Measurements from ENCODE around the gene PIP4P1. TPM values are rescaled to one million over a fixed set of nuclear protein-coding genes. Genes with fewer than 3 reads are reported as not detected.
A peak's percentile ranks its signal among the peaks of the same experiment; 100 is the strongest.

PIP4P1 gene
- total and polyA plus RNA-seq, 9 of the 15 experiments (the other 6 are each of a cell fraction or from before 2014, with no cell fraction given) = 5.3 to 20.9 (median 10.7) TPM

- TF ChIP-seq POLR2G (IDR thresholded peaks at IDR 0.05; ENCODE audit: low read depth, low read length) = peak; percentile 43; the same call in 1 of the 2 replicates
- no peak for TF ChIP-seq SAFB (IDR thresholded peaks at IDR 0.05; ENCODE audit: borderline replicate concordance, low read depth, low read length)
- TF ChIP-seq, protein P1, sequence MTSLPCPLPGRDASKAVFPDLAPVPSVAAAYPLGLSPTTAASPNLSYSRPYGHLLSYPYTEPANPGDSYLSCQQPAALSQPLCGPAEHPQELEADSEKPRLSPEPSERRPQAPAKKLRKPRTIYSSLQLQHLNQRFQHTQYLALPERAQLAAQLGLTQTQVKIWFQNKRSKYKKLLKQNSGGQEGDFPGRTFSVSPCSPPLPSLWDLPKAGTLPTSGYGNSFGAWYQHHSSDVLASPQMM (CRISPR knock-in tag; IDR thresholded peaks at IDR 0.05) = no peak
- peak; percentile 63 for TF ChIP-seq POLR2B (IDR thresholded peaks at IDR 0.05; ENCODE audit: low read depth, partially characterized antibody)
- TF ChIP-seq PPARD (CRISPR knock-in tag; IDR thresholded peaks at IDR 0.05) = no peak
- no peak for TF ChIP-seq ZBTB9 (CRISPR knock-in tag; IDR thresholded peaks at IDR 0.05)
- no peak for TF ChIP-seq MXD1 (CRISPR knock-in tag; IDR thresholded peaks at IDR 0.05; ENCODE audit: borderline replicate concordance, poor library complexity, severe bottlenecking)
- TF ChIP-seq E2F6 (IDR thresholded peaks at IDR 0.05; ENCODE audit: borderline replicate concordance in 1 of 2, extremely low read depth in 1 of 2, insufficient read depth in 1 of 2, insufficient read length in 1 of 2, low read depth in 1 of 2, low read length in 1 of 2, poor library complexity in 1 of 2, severe bottlenecking in 1 of 2) = peak in 1 of 2 experiments; percentile 25
- TF ChIP-seq ZZZ3 (IDR thresholded peaks at IDR 0.05) = no peak
- no peak for TF ChIP-seq FOS (IDR thresholded peaks at IDR 0.05; ENCODE audit: extremely low read depth, insufficient read length)
- TF ChIP-seq XRCC5 (IDR thresholded peaks at IDR 0.05; ENCODE audit: low read depth, low read length) = no peak
- no peak for TF ChIP-seq E2F8 (IDR thresholded peaks at IDR 0.05; ENCODE audit: low read depth, partially characterized antibody)
- TF ChIP-seq ZFP30 (CRISPR knock-in tag; IDR thresholded peaks at IDR 0.05; ENCODE audit: borderline replicate concordance) = no peak
- TF ChIP-seq SIN3B (IDR thresholded peaks at IDR 0.05; ENCODE audit: low read depth) = no peak
- TF ChIP-seq NR1H2 (CRISPR knock-in tag; IDR thresholded peaks at IDR 0.05) = no peak
- TF ChIP-seq CXXC5 (CRISPR knock-in tag; IDR thresholded peaks at IDR 0.05) = peak; percentile 79
- TF ChIP-seq SIN3A (IDR thresholded peaks at IDR 0.05; ENCODE audit: borderline replicate concordance in 2 of 2, control insufficient read depth in 1 of 2, low read depth in 2 of 2, low read length in 2 of 2) = peak in 1 of 2 experiments; percentile 37; a peak in 1 of 4 replicates
- no peak for TF ChIP-seq DACH1 (IDR thresholded peaks at IDR 0.05; ENCODE audit: partially characterized antibody)
- no peak for TF ChIP-seq ZNF644 (tag; IDR thresholded peaks at IDR 0.05; ENCODE audit: low read depth)
- no peak for TF ChIP-seq KLF6 (CRISPR knock-in tag; IDR thresholded peaks at IDR 0.05; ENCODE audit: borderline replicate concordance)
These were observed 5.6 kb downstream of the PIP4P1 start (continued) for GRCh38 chr14:20455355-20456300.
